ENCODE data around the gene KLK15.

KLK15 gene, protein sequence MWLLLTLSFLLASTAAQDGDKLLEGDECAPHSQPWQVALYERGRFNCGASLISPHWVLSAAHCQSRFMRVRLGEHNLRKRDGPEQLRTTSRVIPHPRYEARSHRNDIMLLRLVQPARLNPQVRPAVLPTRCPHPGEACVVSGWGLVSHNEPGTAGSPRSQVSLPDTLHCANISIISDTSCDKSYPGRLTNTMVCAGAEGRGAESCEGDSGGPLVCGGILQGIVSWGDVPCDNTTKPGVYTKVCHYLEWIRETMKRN

DNA sequence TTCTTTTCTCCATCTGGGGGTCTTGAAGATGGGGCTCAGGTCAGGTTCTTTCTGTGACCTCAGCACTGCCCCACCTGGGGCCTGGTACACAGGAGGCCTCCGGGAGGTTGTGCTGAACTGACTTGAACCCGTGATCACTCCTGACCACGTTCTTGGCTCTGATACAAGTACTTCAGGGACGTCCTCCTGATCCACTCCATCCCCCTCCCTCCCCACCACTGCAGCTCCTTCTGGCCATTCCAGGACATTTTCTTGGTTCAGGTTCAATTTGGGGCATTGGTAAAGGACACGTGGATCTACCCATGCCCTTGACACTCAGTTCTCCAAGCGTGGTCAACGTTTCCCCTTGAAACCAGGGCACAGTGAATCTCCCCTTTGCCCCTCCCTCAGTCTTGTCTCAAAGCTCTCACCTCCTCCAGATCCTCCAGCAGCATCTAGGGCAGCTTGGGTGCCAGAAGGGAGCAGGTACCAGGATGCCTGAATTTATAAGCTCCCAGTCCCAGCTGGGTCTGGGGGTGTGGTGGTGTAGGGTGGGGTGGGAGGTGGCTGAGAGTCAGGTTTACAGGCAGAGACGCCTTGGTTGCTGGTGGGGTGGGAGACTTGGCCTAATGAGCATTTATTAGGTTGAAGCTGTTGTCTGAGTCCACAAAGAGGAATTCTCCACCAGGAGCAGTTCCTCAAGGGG, at the start of gene KLK15:
Gene KLK15, minus strand, starts transcription at position 458 of the 685 bp plus-strand sequence. CDS start 2,082 bp downstream, outside the sequence.
- no peak for DNase-seq (ENCODE audit: low read depth in 2 of 3, low spot score in 1 of 3)

DNA sequence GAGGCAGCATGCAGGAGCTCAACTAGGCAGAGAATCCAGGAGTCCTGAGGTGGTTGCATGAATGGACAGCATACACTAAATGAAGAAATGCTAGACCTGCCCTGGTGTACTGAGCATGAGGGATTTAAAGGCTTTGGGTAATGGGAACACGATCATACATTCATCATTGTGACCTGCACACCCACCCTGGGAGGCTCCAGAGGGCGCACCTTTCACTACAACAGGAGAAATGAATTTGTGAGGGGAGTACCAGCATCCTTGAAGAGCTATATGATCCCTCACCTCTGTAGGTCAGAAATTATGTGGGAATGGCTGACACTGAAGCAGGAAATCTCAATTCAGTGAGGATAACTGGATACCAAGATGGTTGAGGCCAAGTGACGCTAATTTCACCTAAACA, 48.8 kb upstream of the KLK15 start:
- DNase-seq (ENCODE audit: low read depth in 2 of 3, low spot score in 1 of 3), result no peak

DNA sequence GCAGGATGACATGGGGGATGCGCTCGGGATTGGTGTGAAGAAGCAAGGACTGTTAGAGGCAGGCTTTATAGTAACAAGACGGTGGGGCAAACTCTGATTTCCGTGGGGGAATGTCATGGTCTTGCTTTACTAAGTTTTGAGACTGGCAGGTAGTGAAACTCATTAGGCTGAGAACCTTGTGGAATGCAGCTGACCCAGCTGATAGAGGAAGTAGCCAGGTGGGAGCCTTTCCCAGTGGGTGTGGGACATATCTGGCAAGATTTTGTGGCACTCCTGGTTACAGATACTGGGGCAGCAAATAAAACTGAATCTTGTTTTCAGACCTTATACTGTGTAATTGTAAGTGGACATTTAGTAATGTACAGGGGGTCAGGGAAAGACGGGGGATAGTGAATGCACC, 46.9 kb upstream of the KLK15 start:
- DNase-seq (ENCODE audit: low read depth in 2 of 3, low spot score in 1 of 3), result no peak

DNA sequence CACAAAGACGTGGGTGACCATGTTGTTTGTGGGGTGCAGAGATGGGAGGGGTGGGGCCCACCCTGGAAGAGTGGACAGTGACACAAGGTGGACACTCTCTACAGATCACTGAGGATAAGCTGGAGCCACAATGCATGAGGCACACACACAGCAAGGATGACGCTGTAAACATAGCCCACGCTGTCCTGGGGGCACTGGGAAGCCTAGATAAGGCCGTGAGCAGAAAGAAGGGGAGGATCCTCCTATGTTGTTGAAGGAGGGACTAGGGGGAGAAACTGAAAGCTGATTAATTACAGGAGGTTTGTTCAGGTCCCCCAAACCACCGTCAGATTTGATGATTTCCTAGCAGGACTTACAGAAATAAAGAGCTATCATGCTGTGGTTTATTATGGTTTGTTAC, 45.5 kb upstream of the KLK15 start:
- DNase-seq (ENCODE audit: low read depth in 2 of 3, low spot score in 1 of 3), result no peak

DNA sequence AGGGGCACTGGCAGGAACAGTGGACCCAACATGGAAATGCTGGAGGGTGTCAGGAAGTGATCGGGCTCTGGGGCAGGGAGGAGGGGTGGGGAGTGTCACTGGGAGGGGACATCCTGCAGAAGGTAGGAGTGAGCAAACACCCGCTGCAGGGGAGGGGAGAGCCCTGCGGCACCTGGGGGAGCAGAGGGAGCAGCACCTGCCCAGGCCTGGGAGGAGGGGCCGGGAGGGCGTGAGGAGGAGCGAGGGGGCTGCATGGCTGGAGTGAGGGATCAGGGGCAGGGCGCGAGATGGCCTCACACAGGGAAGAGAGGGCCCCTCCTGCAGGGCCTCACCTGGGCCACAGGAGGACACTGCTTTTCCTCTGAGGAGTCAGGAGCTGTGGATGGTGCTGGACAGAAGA, 44.0 kb upstream of the KLK15 start:
- no peak for DNase-seq (ENCODE audit: low read depth in 2 of 3, low spot score in 1 of 3)

DNA sequence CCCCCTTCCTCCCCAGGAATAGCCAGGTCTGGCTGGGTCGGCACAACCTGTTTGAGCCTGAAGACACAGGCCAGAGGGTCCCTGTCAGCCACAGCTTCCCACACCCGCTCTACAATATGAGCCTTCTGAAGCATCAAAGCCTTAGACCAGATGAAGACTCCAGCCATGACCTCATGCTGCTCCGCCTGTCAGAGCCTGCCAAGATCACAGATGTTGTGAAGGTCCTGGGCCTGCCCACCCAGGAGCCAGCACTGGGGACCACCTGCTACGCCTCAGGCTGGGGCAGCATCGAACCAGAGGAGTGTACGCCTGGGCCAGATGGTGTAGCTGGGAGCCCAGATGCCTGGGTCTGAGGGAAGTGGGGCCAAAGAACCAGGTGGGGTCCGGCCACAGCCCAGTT, 43.1 kb upstream of the KLK15 start:
- no peak for DNase-seq (ENCODE audit: low read depth in 2 of 3, low spot score in 1 of 3)

DNA sequence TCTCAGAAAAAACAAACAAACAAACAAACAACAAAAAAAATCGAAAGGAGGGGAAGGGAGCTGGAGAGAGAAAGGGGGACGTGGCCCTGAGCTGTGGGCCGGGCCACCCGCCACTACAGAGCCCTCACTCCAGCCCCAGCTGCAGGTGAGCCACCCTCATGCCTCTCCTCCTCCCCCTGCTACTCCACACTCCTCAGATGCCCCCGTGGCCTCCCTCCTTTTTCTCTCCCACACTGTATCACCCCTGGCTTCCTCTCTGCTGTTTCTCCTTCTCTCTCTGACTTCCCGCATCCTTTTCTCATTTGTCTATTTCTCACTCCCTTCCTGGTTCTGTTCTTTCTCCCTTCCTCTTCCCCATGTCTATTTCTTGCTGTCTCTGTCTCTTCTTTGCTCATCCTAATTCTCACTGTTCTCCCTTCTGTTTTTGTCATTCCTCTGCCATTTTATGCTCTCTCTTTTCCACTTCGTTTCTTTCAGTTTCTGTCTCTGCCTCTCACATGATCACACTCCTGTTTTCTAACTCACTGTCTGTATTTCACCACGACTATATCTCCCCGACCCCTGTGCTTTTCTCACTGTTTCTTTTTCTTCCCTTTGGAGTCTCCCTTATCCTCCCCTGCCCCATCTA, 42.5 kb upstream of the KLK15 start:
- DNase-seq (ENCODE audit: low read depth in 2 of 3, low spot score in 1 of 3), result no peak

DNA sequence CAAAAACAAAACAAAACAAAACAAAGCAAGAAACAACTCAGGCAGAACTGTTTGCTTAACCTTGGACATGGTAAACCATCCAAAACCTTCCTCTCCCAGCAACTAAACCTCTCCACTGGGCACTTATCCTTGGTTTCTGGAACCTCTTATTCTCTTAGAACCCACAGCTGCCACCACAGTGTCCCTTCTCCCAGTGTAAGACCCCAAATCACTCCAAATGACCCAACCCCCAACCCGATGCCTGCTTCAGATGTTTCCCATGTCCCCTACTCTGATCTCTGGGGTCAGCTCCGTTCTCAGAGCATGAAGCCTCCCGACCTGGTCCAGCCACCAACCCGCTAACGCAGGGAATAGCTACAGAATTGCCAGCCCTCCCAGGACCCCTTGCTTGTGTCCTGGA, 40.8 kb upstream of the KLK15 start:
- no peak for DNase-seq (ENCODE audit: low read depth in 2 of 3, low spot score in 1 of 3)

DNA sequence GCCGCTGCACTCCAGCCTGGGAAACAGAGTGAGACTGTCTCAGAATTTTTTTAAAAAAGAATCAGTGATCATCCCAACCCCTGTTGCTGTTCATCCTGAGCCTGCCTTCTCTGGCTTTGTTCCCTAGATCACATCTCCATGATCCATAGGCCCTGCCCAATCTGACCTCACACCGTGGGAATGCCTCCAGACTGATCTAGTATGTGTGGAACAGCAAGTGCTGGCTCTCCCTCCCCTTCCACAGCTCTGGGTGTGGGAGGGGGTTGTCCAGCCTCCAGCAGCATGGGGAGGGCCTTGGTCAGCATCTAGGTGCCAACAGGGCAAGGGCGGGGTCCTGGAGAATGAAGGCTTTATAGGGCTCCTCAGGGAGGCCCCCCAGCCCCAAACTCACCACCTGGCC, 39.7 kb upstream of the KLK15 start, which contains the start of gene KLK2:
Gene KLK2, plus strand, starts transcription at position 384 of the 400 bp plus-strand sequence. CDS start 35 bp downstream, outside the sequence.
- no peak for DNase-seq (ENCODE audit: low read depth in 2 of 3, low spot score in 1 of 3)

DNA sequence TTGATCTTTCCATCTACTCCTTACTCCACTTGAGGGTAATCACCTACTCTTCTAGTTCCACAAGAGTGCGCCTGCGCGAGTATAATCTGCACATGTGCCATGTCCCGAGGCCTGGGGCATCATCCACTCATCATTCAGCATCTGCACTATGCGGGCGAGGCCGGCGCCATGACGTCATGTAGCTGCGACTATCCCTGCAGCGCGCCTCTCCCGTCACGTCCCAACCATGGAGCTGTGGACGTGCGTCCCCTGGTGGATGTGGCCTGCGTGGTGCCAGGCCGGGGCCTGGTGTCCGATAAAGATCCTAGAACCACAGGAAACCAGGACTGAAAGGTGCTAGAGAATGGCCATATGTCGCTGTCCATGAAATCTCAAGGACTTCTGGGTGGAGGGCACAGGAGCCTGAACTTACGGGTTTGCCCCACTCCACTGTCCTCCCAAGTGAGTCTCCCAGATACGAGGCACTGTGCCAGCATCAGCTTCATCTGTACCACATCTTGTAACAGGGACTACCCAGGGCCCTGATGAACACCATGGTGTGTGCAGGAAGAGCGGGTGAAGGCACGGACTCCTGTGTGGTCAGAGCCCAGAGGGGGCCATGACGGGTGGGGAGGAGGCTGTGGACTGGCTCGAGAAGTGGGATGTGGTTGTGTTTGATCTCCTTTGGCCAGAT, 37.2 kb upstream of the KLK15 start:
- DNase-seq (ENCODE audit: low read depth in 2 of 3, low spot score in 1 of 3), result peak; percentile 9 to 21 (median 17)

DNA sequence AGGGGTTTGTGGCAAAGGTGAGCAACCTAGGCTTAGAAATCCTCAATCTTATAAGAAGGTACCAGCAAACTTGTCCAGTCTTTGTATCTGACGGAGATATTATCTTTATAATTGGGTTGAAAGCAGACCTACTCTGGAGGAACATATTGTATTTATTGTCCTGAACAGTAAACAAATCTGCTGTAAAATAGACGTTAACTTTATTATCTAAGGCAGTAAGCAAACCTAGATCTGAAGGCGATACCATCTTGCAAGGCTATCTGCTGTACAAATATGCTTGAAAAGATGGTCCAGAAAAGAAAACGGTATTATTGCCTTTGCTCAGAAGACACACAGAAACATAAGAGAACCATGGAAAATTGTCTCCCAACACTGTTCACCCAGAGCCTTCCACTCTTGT, 36.1 kb upstream of the KLK15 start:
- no peak for DNase-seq (ENCODE audit: low read depth in 2 of 3, low spot score in 1 of 3)

DNA sequence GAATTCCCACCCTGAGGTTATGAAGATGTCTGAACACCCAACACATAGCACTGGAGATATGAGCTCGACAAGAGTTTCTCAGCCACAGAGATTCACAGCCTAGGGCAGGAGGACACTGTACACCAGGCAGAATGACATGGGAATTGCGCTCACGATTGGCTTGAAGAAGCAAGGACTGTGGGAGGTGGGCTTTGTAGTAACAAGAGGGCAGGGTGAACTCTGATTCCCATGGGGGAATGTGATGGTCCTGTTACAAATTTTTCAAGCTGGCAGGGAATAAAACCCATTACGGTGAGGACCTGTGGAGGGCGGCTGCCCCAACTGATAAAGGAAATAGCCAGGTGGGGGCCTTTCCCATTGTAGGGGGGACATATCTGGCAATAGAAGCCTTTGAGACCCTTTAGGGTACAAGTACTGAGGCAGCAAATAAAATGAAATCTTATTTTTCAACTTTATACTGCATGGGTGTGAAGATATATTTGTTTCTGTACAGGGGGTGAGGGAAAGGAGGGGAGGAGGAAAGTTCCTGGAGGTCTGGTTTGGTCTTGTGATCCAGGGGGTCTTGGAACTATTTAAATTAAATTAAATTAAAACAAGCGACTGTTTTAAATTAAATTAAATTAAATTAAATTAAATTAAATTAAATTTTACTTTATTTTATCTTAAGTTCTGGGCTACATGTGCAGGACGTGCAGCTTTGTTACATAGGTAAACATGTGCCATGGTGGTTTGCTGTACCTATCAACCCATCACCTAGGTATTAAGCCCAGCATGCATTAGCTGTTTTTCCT, 28.3 kb upstream of the KLK15 start:
- DNase-seq (ENCODE audit: low read depth in 2 of 3, low spot score in 1 of 3), result no peak

DNA sequence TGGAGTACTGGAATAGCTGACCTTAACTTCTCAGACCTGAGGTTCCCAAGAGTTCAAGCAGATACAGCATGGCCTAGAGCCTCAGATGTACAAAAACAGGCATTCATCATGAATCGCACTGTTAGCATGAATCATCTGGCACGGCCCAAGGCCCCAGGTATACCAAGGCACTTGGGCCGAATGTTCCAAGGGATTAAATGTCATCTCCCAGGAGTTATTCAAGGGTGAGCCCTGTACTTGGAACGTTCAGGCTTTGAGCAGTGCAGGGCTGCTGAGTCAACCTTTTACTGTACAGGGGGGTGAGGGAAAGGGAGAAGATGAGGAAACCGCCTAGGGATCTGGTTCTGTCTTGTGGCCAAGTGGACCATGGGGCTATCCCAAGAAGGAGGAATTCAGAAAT, 27.6 kb upstream of the KLK15 start:
- no peak for DNase-seq (ENCODE audit: low read depth in 2 of 3, low spot score in 1 of 3)

DNA sequence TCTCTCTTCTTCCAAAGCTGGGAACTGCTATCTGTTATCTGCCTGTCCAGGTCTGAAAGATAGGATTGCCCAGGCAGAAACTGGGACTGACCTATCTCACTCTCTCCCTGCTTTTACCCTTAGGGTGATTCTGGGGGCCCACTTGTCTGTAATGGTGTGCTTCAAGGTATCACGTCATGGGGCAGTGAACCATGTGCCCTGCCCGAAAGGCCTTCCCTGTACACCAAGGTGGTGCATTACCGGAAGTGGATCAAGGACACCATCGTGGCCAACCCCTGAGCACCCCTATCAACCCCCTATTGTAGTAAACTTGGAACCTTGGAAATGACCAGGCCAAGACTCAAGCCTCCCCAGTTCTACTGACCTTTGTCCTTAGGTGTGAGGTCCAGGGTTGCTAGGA, 26.5 kb upstream of the KLK15 start:
- no peak for DNase-seq (ENCODE audit: low read depth in 2 of 3, low spot score in 1 of 3)

DNA sequence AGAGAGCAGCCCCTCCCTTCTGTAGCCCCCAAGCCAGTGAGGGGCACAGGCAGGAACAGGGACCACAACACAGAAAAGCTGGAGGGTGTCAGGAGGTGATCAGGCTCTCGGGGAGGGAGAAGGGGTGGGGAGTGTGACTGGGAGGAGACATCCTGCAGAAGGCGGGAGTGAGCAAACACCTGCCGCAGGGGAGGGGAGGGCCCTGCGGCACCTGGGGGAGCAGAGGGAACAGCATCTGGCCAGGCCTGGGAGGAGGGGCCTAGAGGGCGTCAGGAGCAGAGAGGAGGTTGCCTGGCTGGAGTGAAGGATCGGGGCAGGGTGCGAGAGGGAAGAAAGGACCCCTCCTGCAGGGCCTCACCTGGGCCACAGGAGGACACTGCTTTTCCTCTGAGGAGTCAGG, 25.5 kb upstream of the KLK15 start:
- no peak for DNase-seq (ENCODE audit: low read depth in 2 of 3, low spot score in 1 of 3)

DNA sequence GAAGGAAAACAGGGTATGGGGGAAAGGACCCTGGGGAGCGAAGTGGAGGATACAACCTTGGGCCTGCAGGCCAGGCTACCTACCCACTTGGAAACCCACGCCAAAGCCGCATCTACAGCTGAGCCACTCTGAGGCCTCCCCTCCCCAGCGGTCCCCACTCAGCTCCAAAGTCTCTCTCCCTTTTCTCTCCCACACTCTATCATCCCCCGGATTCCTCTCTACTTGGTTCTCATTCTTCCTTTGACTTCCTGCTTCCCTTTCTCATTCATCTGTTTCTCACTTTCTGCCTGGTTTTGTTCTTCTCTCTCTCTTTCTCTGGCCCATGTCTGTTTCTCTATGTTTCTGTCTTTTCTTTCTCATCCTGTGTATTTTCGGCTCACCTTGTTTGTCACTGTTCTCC, 24.0 kb upstream of the KLK15 start:
- no peak for DNase-seq (ENCODE audit: low read depth in 2 of 3, low spot score in 1 of 3)

DNA sequence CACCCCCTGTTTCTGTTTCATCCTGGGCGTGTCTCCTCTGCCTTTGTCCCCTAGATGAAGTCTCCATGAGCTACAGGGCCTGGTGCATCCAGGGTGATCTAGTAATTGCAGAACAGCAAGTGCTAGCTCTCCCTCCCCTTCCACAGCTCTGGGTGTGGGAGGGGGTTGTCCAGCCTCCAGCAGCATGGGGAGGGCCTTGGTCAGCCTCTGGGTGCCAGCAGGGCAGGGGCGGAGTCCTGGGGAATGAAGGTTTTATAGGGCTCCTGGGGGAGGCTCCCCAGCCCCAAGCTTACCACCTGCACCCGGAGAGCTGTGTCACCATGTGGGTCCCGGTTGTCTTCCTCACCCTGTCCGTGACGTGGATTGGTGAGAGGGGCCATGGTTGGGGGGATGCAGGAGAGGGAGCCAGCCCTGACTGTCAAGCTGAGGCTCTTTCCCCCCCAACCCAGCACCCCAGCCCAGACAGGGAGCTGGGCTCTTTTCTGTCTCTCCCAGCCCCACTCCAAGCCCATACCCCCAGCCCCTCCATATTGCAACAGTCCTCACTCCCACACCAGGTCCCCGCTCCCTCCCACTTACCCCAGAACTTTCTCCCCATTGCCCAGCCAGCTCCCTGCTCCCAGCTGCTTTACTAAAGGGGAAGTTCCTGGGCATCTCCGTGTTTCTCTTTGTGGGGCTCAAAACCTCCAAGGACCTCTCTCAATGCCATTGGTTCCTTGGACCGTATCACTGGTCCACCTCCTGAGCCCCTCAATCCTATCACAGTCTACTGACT, 21.4 kb upstream of the KLK15 start, which contains the start of gene KLK3:
Gene KLK3, plus strand, starts transcription at position 280 of the 775 bp plus-strand sequence. Its CDS starts 41 bp downstream, at position 321.
- DNase-seq (ENCODE audit: low read depth in 2 of 3, low spot score in 1 of 3), result no peak

DNA sequence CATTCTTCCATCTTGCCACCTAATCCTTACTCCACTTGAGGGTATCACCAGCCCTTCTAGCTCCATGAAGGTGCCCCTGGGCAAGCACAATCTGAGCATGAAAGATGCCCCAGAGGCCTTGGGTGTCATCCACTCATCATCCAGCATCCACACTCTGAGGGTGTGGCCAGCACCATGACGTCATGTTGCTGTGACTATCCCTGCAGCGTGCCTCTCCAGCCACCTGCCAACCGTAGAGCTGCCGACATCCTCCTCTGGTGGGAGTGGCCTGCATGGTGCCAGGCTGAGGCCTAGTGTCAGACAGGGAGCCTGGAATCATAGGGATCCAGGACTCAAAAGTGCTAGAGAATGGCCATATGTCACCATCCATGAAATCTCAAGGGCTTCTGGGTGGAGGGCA, 18.2 kb upstream of the KLK15 start:
- no peak for DNase-seq (ENCODE audit: low read depth in 2 of 3, low spot score in 1 of 3)

DNA sequence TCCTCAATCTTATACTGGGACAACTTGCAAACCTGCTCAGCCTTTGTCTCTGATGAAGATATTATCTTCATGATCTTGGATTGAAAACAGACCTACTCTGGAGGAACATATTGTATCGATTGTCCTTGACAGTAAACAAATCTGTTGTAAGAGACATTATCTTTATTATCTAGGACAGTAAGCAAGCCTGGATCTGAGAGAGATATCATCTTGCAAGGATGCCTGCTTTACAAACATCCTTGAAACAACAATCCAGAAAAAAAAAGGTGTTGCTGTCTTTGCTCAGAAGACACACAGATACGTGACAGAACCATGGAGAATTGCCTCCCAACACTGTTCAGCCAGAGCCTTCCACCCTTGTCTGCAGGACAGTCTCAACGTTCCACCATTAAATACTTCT, 17.4 kb upstream of the KLK15 start:
- no peak for DNase-seq (ENCODE audit: low read depth in 2 of 3, low spot score in 1 of 3)

DNA sequence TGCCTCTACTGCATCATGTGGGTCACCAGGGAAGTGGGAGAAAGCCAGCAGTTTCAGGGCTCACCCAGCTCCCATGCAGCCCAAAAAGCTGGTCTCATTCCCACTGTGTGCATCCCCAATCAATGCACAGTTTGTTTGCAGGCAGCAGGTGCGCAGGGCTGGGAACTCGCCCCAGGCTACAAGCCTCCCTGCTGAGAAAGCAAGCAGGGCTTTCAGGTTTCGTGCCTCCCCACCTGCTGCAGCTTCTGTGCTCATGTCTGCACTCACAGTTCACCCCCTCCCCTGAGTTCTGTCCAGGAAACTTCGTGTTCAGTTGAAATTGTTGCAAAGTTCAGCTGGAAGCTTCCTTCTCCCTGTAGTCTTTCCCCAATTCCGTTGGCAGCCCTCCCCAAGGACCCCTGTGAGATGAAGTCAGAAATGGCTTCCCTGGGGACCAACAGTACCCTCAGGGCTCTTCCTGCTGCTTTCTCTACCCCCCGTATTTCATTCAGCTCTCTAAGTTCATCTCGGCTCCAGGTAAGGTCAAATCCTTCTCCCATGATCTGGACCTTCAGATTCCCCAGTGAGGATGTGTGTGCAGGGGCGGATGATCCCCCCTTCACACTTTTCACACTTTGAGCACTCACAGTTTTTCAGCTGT, 11.0 kb upstream of the KLK15 start:
- no peak for DNase-seq (ENCODE audit: low read depth in 2 of 3, low spot score in 1 of 3)
